Measurements from ENCODE around the gene PDZD4. TPM values are rescaled to one million over a fixed set of nuclear protein-coding genes. Genes with fewer than 3 reads are reported as not detected.

Gene PDZD4
- polyA plus RNA-seq, 1 of the 3 experiments (the other 2 are of a cell fraction): 1.9 TPM

DNA sequence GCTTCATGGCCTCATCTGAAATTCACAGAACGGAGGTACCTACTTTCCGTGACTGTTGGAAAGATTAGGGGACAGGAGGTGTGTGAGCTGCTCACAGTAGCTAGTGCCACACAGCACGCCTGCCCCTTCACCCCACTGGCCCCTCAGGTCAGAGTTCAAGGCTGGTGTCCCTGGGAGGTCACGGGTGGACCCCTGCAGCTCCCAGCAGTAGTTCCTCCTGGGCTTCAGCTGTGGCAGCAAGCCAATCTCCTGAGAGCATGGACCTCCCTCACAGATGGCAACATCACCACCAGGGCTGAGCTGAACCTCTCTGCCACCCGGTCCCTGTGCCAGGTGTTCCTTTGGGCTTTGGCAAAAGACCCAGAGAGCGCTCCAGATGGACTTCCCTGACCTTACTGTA, 38.0 kb downstream of the PDZD4 start:
- ChIA-PET POLR2A (no interaction called here), CTCF (interaction anchor here (0.9 to 1.5 kb wide), 3 partner anchors 28 to 155 kb away, joined by 3 to 4 read pairs (median 3); partner anchors contain the start of gene PLXNB3)
- 28% methylated on average over 4 of the region's 6 CpGs for WGBS (ENCODE audit: low lambda C conversion rate)
- Histone ChIP-seq H3K9me2 (no peaks in the 10 kb centered on the region), H3F3A (replicated peaks; ENCODE audit: insufficient read depth) (no peaks in the 10 kb centered on the region), H3K4me3 (ENCODE audit: low read depth in 2 of 2, low read length in 1 of 2) (no peak overlapping the region), H3K4me2 (no peak overlapping the region), H3K9ac (no peak overlapping the region), H3K9me3 (no peaks in the 10 kb centered on the region), H3K27me3 (ENCODE audit: insufficient read depth) (peaks cover 14% of the 10 kb centered on the region; the same call in 1 of the 2 replicates), H2AFZ (ENCODE audit: low read depth) (no peak overlapping the region), H4K20me1 (ENCODE audit: insufficient read depth) (0 out of 2 replicates have a peak, but pooled peaks cover 12% of the 10 kb centered on the region), H3K79me2 (ENCODE audit: insufficient read depth) (peaks cover 51% of the 10 kb centered on the region), H3K36me3 (replicated peaks in 1 of 2; ENCODE audit: control insufficient read depth in 1 of 2, insufficient read depth in 2 of 2, low read length in 1 of 2) (peaks cover 0 to 2% of the 10 kb centered on the region in 2 experiments), H3K27ac (ENCODE audit: low read depth in 2 of 2, low read length in 1 of 2) (no peak overlapping the region), H3K4me1 (ENCODE audit: control insufficient read depth in 1 of 2, insufficient read depth in 2 of 2, low read depth in 1 of 2, low read length in 1 of 2) (peaks cover 5 to 27% of the 10 kb centered on the region in 2 experiments; a peak in 1 of 4 replicates)
- TF ChIP-seq, protein P1, sequence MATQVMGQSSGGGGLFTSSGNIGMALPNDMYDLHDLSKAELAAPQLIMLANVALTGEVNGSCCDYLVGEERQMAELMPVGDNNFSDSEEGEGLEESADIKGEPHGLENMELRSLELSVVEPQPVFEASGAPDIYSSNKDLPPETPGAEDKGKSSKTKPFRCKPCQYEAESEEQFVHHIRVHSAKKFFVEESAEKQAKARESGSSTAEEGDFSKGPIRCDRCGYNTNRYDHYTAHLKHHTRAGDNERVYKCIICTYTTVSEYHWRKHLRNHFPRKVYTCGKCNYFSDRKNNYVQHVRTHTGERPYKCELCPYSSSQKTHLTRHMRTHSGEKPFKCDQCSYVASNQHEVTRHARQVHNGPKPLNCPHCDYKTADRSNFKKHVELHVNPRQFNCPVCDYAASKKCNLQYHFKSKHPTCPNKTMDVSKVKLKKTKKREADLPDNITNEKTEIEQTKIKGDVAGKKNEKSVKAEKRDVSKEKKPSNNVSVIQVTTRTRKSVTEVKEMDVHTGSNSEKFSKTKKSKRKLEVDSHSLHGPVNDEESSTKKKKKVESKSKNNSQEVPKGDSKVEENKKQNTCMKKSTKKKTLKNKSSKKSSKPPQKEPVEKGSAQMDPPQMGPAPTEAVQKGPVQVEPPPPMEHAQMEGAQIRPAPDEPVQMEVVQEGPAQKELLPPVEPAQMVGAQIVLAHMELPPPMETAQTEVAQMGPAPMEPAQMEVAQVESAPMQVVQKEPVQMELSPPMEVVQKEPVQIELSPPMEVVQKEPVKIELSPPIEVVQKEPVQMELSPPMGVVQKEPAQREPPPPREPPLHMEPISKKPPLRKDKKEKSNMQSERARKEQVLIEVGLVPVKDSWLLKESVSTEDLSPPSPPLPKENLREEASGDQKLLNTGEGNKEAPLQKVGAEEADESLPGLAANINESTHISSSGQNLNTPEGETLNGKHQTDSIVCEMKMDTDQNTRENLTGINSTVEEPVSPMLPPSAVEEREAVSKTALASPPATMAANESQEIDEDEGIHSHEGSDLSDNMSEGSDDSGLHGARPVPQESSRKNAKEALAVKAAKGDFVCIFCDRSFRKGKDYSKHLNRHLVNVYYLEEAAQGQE (IDR thresholded peaks at IDR 0.05; ENCODE audit: low read depth, low read length): no peak
- TF ChIP-seq TCF12 (IDR thresholded peaks at IDR 0.05) (no peak), USF2 (IDR thresholded peaks at IDR 0.05; ENCODE audit: borderline replicate concordance, low read depth, low read length) (no peak), YY1 (IDR thresholded peaks at IDR 0.05; ENCODE audit: low read depth) (no peak), SIN3A (IDR thresholded peaks at IDR 0.05; ENCODE audit: borderline replicate concordance, low read depth, low read length) (no peak), CHD2 (IDR thresholded peaks at IDR 0.05; ENCODE audit: low read length, partially characterized antibody) (no peak), EP300 (IDR thresholded peaks at IDR 0.05; ENCODE audit: borderline replicate concordance in 1 of 2, low read depth in 1 of 2, low read length in 1 of 2) (no peak), EZH2phosphoT487 (IDR thresholded peaks at IDR 0.05; ENCODE audit: borderline replicate concordance, low read depth) (no peak), MAX (IDR thresholded peaks at IDR 0.05; ENCODE audit: low read depth) (no peak), NRF1 (IDR thresholded peaks at IDR 0.05; ENCODE audit: low read depth, low read length) (no peak), JUND (IDR thresholded peaks at IDR 0.05) (no peak), TEAD4 (IDR thresholded peaks at IDR 0.05; ENCODE audit: borderline replicate concordance, insufficient read depth) (no peak), TAF1 (IDR thresholded peaks at IDR 0.05; ENCODE audit: borderline replicate concordance, low read depth, low read length) (no peak), RCOR1 (IDR thresholded peaks at IDR 0.05; ENCODE audit: low read length) (no peak), MXI1 (IDR thresholded peaks at IDR 0.05; ENCODE audit: low read depth, low read length) (no peak), PBX3 (IDR thresholded peaks at IDR 0.05) (no peak), POLR2AphosphoS5 (IDR thresholded peaks at IDR 0.05; ENCODE audit: low read depth, low read length) (no peak)
- TF ChIP-seq, protein P2, sequence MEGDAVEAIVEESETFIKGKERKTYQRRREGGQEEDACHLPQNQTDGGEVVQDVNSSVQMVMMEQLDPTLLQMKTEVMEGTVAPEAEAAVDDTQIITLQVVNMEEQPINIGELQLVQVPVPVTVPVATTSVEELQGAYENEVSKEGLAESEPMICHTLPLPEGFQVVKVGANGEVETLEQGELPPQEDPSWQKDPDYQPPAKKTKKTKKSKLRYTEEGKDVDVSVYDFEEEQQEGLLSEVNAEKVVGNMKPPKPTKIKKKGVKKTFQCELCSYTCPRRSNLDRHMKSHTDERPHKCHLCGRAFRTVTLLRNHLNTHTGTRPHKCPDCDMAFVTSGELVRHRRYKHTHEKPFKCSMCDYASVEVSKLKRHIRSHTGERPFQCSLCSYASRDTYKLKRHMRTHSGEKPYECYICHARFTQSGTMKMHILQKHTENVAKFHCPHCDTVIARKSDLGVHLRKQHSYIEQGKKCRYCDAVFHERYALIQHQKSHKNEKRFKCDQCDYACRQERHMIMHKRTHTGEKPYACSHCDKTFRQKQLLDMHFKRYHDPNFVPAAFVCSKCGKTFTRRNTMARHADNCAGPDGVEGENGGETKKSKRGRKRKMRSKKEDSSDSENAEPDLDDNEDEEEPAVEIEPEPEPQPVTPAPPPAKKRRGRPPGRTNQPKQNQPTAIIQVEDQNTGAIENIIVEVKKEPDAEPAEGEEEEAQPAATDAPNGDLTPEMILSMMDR (IDR thresholded peaks at IDR 0.05): no peak
- TF ChIP-seq, protein P3, sequence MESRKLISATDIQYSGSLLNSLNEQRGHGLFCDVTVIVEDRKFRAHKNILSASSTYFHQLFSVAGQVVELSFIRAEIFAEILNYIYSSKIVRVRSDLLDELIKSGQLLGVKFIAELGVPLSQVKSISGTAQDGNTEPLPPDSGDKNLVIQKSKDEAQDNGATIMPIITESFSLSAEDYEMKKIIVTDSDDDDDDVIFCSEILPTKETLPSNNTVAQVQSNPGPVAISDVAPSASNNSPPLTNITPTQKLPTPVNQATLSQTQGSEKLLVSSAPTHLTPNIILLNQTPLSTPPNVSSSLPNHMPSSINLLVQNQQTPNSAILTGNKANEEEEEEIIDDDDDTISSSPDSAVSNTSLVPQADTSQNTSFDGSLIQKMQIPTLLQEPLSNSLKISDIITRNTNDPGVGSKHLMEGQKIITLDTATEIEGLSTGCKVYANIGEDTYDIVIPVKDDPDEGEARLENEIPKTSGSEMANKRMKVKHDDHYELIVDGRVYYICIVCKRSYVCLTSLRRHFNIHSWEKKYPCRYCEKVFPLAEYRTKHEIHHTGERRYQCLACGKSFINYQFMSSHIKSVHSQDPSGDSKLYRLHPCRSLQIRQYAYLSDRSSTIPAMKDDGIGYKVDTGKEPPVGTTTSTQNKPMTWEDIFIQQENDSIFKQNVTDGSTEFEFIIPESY (IDR thresholded peaks at IDR 0.05; ENCODE audit: borderline replicate concordance, low read depth): no peak
- no peak for DNase-seq
